Ishikawa (cell line): Measurements from ENCODE around the gene NUP43.

Source experiments
- FOXM1 ChIP-seq: IDR thresholded peaks from 2 replicates; pipeline ENCODE4 v1.6.1; 2012; ENCODE audit warnings: low read depth, borderline replicate concordance
- MAX ChIP-seq: IDR thresholded peaks from 2 replicates; pipeline ENCODE4 v1.6.1; 2012
- NFIC ChIP-seq: IDR thresholded peaks from 2 replicates; pipeline ENCODE4 v1.6.1; 2012
- RAD21 ChIP-seq: IDR thresholded peaks from 2 replicates; pipeline ENCODE4 v1.6.1; 2012; ENCODE audit warnings: low read depth
- YY1 ChIP-seq: IDR thresholded peaks from 2 replicates; pipeline ENCODE4 v1.6.1; 2012; ENCODE audit warnings: low read depth
- TF ChIP-seq, protein P1 (sequence below): IDR thresholded peaks from 2 replicates; pipeline ENCODE4 v1.6.1; 2012; ENCODE audit warnings: low read depth, mild to moderate bottlenecking
- TF ChIP-seq, protein P2 (sequence below): IDR thresholded peaks from 2 replicates; pipeline ENCODE4 v1.6.1; 2012

- TF ChIP-seq, protein P1, sequence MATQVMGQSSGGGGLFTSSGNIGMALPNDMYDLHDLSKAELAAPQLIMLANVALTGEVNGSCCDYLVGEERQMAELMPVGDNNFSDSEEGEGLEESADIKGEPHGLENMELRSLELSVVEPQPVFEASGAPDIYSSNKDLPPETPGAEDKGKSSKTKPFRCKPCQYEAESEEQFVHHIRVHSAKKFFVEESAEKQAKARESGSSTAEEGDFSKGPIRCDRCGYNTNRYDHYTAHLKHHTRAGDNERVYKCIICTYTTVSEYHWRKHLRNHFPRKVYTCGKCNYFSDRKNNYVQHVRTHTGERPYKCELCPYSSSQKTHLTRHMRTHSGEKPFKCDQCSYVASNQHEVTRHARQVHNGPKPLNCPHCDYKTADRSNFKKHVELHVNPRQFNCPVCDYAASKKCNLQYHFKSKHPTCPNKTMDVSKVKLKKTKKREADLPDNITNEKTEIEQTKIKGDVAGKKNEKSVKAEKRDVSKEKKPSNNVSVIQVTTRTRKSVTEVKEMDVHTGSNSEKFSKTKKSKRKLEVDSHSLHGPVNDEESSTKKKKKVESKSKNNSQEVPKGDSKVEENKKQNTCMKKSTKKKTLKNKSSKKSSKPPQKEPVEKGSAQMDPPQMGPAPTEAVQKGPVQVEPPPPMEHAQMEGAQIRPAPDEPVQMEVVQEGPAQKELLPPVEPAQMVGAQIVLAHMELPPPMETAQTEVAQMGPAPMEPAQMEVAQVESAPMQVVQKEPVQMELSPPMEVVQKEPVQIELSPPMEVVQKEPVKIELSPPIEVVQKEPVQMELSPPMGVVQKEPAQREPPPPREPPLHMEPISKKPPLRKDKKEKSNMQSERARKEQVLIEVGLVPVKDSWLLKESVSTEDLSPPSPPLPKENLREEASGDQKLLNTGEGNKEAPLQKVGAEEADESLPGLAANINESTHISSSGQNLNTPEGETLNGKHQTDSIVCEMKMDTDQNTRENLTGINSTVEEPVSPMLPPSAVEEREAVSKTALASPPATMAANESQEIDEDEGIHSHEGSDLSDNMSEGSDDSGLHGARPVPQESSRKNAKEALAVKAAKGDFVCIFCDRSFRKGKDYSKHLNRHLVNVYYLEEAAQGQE, result no peak
- TF ChIP-seq FOXM1 (no peak), RAD21 (no peak), YY1 (no peak), MAX (no peak), NFIC (no peak)
- TF ChIP-seq, protein P2, sequence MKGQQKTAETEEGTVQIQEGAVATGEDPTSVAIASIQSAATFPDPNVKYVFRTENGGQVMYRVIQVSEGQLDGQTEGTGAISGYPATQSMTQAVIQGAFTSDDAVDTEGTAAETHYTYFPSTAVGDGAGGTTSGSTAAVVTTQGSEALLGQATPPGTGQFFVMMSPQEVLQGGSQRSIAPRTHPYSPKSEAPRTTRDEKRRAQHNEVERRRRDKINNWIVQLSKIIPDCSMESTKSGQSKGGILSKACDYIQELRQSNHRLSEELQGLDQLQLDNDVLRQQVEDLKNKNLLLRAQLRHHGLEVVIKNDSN, result no peak
Observed at GRCh38 chr6:149727793-149728498, 18.4 kb downstream of the NUP43 start.
